ENCODE measurements around the gene SRPK2.

- TF ChIP-seq FOXP2 (optimal IDR thresholded peaks at IDR 0.05; ENCODE audit: control extremely low read depth, extremely low read length, insufficient read depth) (no peak), EZH2 (IDR thresholded peaks at IDR 0.05) (no peak), POLR2AphosphoS5 (IDR thresholded peaks at IDR 0.05; ENCODE audit: borderline replicate concordance, low read depth, low read length) (no peak)
Observed at GRCh38 chr7:105163718-105164117, 225.0 kb downstream of the SRPK2 start.

Measured in SK-N-MC (cell line).